Measurements from ENCODE around the gene PSPH. TPM values are rescaled to one million over a fixed set of nuclear protein-coding genes. Genes with fewer than 3 reads are reported as not detected.
"Not testable (repeated sequence)": the region's sequence is repeated elsewhere in the genome, so short reads cannot be mapped to it uniquely, and the experiment has no call there.

Gene PSPH
- polyA plus RNA-seq, 1 donor (not counting 4 experiments of a cell fraction or from before 2014, with no cell fraction given), result 21.6 TPM

GRCh38 chr7:56046721-56047445 is 4.4 kb downstream of the PSPH start:
- dilution Hi-C loops (cut with MboI; ENCODE audit: extremely low pct_ligation_motif_present, low sequenced_read_pairs), result no loop called here
- Histone ChIP-seq H3K4me2 (ENCODE audit: control insufficient read depth, extremely low read depth, insufficient read depth, low read depth, low read length) (no peak overlapping the region), H3K27ac (ENCODE audit: control insufficient read depth, insufficient read depth, low read length) (peak overlapping the region; percentile 20), H3K9me3 (ENCODE audit: control insufficient read depth, low read depth, low read length) (no peaks in the 10 kb centered on the region), H3K9ac (ENCODE audit: control insufficient read depth, extremely low read depth, insufficient read depth, low read length) (no peak overlapping the region), H3K36me3 (ENCODE audit: control insufficient read depth in 2 of 2, extremely low read depth in 1 of 2, insufficient read depth in 2 of 2, low read length in 2 of 2) (peaks cover 0 to 3% of the 10 kb centered on the region in 2 experiments), H3K4me3 (ENCODE audit: control insufficient read depth in 2 of 3, extremely low read depth in 1 of 3, insufficient read depth in 2 of 3, low read depth in 1 of 3, low read length in 3 of 3) (no peak overlapping the region), H3K79me2 (ENCODE audit: control insufficient read depth, insufficient read depth, low read length) (peaks cover 32% of the 10 kb centered on the region), H3K27me3 (ENCODE audit: control insufficient read depth, extremely low read depth, insufficient read depth, low read length) (no peaks in the 10 kb centered on the region), H4K20me1 (ENCODE audit: control insufficient read depth, extremely low read depth, insufficient read depth, low read length) (no peaks in the 10 kb centered on the region), H3K9me1 (ENCODE audit: control insufficient read depth, extremely low read depth, insufficient read depth, low read length) (no peaks in the 10 kb centered on the region), H2AFZ (ENCODE audit: control insufficient read depth, low read length) (no peak overlapping the region), H3K4me1 (ENCODE audit: control insufficient read depth, extremely low read depth, insufficient read depth, low read length) (peaks cover 9% of the 10 kb centered on the region)
- DNase-seq (ENCODE audit: low read depth, low spot score) (no peak), FAIRE-seq (no peak)
- no peak for TF ChIP-seq EZH2 (IDR thresholded peaks at IDR 0.05; ENCODE audit: low read length)

GRCh38 chr7:56045758-56046157 is 5.5 kb downstream of the PSPH start:
- dilution Hi-C loops (cut with MboI; ENCODE audit: extremely low pct_ligation_motif_present, low sequenced_read_pairs); H2AFZ ChIP-seq (ENCODE audit: control insufficient read depth, low read length); H3K27me3 ChIP-seq (ENCODE audit: control insufficient read depth, extremely low read depth, insufficient read depth, low read length); H3K4me3 ChIP-seq (ENCODE audit: control insufficient read depth in 2 of 3, extremely low read depth in 1 of 3, insufficient read depth in 2 of 3, low read depth in 1 of 3, low read length in 3 of 3); H3K9me1 ChIP-seq (ENCODE audit: control insufficient read depth, extremely low read depth, insufficient read depth, low read length); H3K4me2 ChIP-seq (ENCODE audit: control insufficient read depth, extremely low read depth, insufficient read depth, low read depth, low read length); DNase-seq (ENCODE audit: low read depth, low spot score); H3K9me3 ChIP-seq (ENCODE audit: control insufficient read depth, low read depth, low read length); H3K27ac ChIP-seq (ENCODE audit: control insufficient read depth, insufficient read depth, low read length); H3K4me1 ChIP-seq (ENCODE audit: control insufficient read depth, extremely low read depth, insufficient read depth, low read length); H4K20me1 ChIP-seq (ENCODE audit: control insufficient read depth, extremely low read depth, insufficient read depth, low read length); H3K9ac ChIP-seq (ENCODE audit: control insufficient read depth, extremely low read depth, insufficient read depth, low read length); FAIRE-seq; H3K36me3 ChIP-seq (ENCODE audit: control insufficient read depth in 2 of 2, extremely low read depth in 1 of 2, insufficient read depth in 2 of 2, low read length in 2 of 2): not testable (repeated sequence)
- H3K79me2 ChIP-seq (ENCODE audit: control insufficient read depth, insufficient read depth, low read length), result peaks cover 24% of the 10 kb centered on the region

- no peaks in the 10 kb centered on the region for H3K9me3 ChIP-seq (ENCODE audit: control insufficient read depth, low read depth, low read length)
- no peak overlapping the region for H3K4me2 ChIP-seq (ENCODE audit: control insufficient read depth, extremely low read depth, insufficient read depth, low read depth, low read length)
- H3K27me3 ChIP-seq (ENCODE audit: control insufficient read depth, extremely low read depth, insufficient read depth, low read length), result no peaks in the 10 kb centered on the region
- H2AFZ ChIP-seq (ENCODE audit: control insufficient read depth, low read length), result no peak overlapping the region
- dilution Hi-C loops (cut with MboI; ENCODE audit: extremely low pct_ligation_motif_present, low sequenced_read_pairs), result no loop called here
- H3K79me2 ChIP-seq (ENCODE audit: control insufficient read depth, insufficient read depth, low read length), result peaks cover 3% of the 10 kb centered on the region
- H3K4me3 ChIP-seq (ENCODE audit: control insufficient read depth in 2 of 3, extremely low read depth in 1 of 3, insufficient read depth in 2 of 3, low read depth in 1 of 3, low read length in 3 of 3), result no peak overlapping the region
- peaks cover 0 to 5% of the 10 kb centered on the region in 2 experiments for H3K36me3 ChIP-seq (ENCODE audit: control insufficient read depth in 2 of 2, extremely low read depth in 1 of 2, insufficient read depth in 2 of 2, low read length in 2 of 2)
- no peak overlapping the region for H3K27ac ChIP-seq (ENCODE audit: control insufficient read depth, insufficient read depth, low read length)
- no peaks in the 10 kb centered on the region for H3K9me1 ChIP-seq (ENCODE audit: control insufficient read depth, extremely low read depth, insufficient read depth, low read length)
- no peak overlapping the region for H3K9ac ChIP-seq (ENCODE audit: control insufficient read depth, extremely low read depth, insufficient read depth, low read length)
- no peaks in the 10 kb centered on the region for H4K20me1 ChIP-seq (ENCODE audit: control insufficient read depth, extremely low read depth, insufficient read depth, low read length)
- no peaks in the 10 kb centered on the region for H3K4me1 ChIP-seq (ENCODE audit: control insufficient read depth, extremely low read depth, insufficient read depth, low read length)
- no peak for DNase-seq (ENCODE audit: low read depth, low spot score)
- no peak for TF ChIP-seq EZH2 (IDR thresholded peaks at IDR 0.05; ENCODE audit: low read length)
- TF ChIP-seq CTCF (optimal IDR thresholded peaks at IDR 0.05 in 1 of 3, IDR thresholded peaks at IDR 0.05 in 1 of 3, conservative IDR thresholded peaks at IDR 0.05 in 1 of 3; ENCODE audit: extremely low read depth in 1 of 3, insufficient read depth in 2 of 3, low read length in 3 of 3), result no peak
- no peak for FAIRE-seq
These were observed 10.5 kb downstream of the PSPH start for GRCh38 chr7:56040730-56041129.

Data from keratinocyte (primary cell).